GM12878 (cell line): ENCODE data around the gene PRR23C. TPM values are rescaled to one million over a fixed set of nuclear protein-coding genes. Genes with fewer than 3 reads are reported as not detected.

Source experiments
- ATAC-seq: fragments of 200-7000 bp; cut with Tn5 transposase; 3 replicates; pipeline ENCODE4 v1.9.1; 2020; ENCODE audit warnings: mild to moderate bottlenecking, moderate library complexity
- BruUV-seq: library from RNA; stranded (reverse); fragments of 400-500 nt; replicated peaks from 2 replicates; lab custom pipeline; 2021; lab: Mats Ljungman, UMichigan
- CTCF ChIA-PET: fragments of 300-600 bp; sonication (Branson Sonifier 250); formaldehyde crosslinking; extraction: SDS; loops from one replicate; lab custom pipeline; 2021; ENCODE audit warnings: inconsistent platforms; lab: Yijun Ruan, JAX
- POLR2A ChIA-PET: fragments of 350-600 bp; formaldehyde crosslinking; extraction: SDS; loops from one replicate; lab custom pipeline; 2021; ENCODE audit warnings: inconsistent platforms; lab: Charles Lee
- RAD21 ChIA-PET: fragments of 300-600 bp; sonication (Branson Sonifier 250); formaldehyde crosslinking; loops from one replicate; lab custom pipeline; 2023; ENCODE audit warnings: antibody characterized with exemption; ENCODE audit not compliant: unreplicated experiment; lab: Charles Lee
- SMC1A ChIA-PET: fragments of 300-600 bp; sonication (Branson Sonifier 250); formaldehyde crosslinking; loops from one replicate; lab custom pipeline; 2023; ENCODE audit not compliant: unreplicated experiment, uncharacterized antibody; lab: Charles Lee
- DNase-seq: peaks from one replicate; pipeline ENCODE4 v3.0.0-alpha.2; 2011; ENCODE audit warnings: low read depth, low spot score
- FAIRE-seq: peaks from 3 replicates; lab custom pipeline; 2011; peaks lifted over from hg19 to GRCh38; lab: Jason Lieb, UNC
- H2AFZ ChIP-seq: 2 replicates; pipeline ENCODE4 v1.6.0; 2011; ENCODE audit warnings: low read depth, low read length, control low read depth; ENCODE audit not compliant: control insufficient read depth
- H3K27ac ChIP-seq: 2 replicates; pipeline ENCODE4 v1.5.1; 2011; ENCODE audit warnings: control low read depth; ENCODE audit not compliant: control insufficient read depth, insufficient read depth
- H3K27me3 ChIP-seq, 2 experiments: replicated peaks in 1 of 2; 2 replicates each; pipeline versions ENCODE4 v1.6.0 to v1.6.1; 2011; ENCODE audit warnings: low read length in 1 of 2; ENCODE audit not compliant: control insufficient read depth in 2 of 2, insufficient read depth in 2 of 2
- H3K36me3 ChIP-seq, 2 experiments: 2 replicates each; pipeline ENCODE4 v1.5.1; 2011; ENCODE audit warnings: low read length in 1 of 2; ENCODE audit not compliant: control insufficient read depth in 2 of 2, insufficient read depth in 2 of 2
- H3K4me1 ChIP-seq: 2 replicates; pipeline ENCODE4 v1.6.1; 2011; ENCODE audit warnings: mild to moderate bottlenecking, low read length, moderate library complexity, mixed read lengths; ENCODE audit not compliant: control insufficient read depth, insufficient read depth
- H3K4me2 ChIP-seq: 2 replicates; pipeline ENCODE4 v1.6.0; 2011; ENCODE audit warnings: control low read depth; ENCODE audit not compliant: control insufficient read depth, insufficient read depth
- H3K4me3 ChIP-seq: fragments of 200-600 bp; sonication (generic); 2 replicates; pipeline ENCODE4 v1.5.1; 2016
- H3K79me2 ChIP-seq: 2 replicates; pipeline ENCODE4 v1.6.0; 2011; ENCODE audit warnings: low read length; ENCODE audit not compliant: control insufficient read depth, insufficient read depth
- H3K9ac ChIP-seq: 2 replicates; pipeline ENCODE4 v1.8.0; 2011; ENCODE audit warnings: low read length, control low read depth, mixed read lengths; ENCODE audit not compliant: control insufficient read depth, insufficient read depth
- H3K9me3 ChIP-seq: replicated peaks from 3 replicates; pipeline ENCODE4 v1.5.1; 2011; ENCODE audit warnings: mild to moderate bottlenecking, low read length; ENCODE audit not compliant: control insufficient read depth, insufficient read depth
- H4K20me1 ChIP-seq: 2 replicates; pipeline ENCODE4 v1.6.0; 2011; ENCODE audit not compliant: control insufficient read depth, insufficient read depth
- BCL11A ChIP-seq: IDR thresholded peaks from 2 replicates; pipeline ENCODE4 v1.6.1; 2011; ENCODE audit warnings: low read depth, low read length
- CBX5 ChIP-seq: sonication (generic); IDR thresholded peaks from 2 replicates; pipeline ENCODE4 v1.6.1; 2016; ENCODE audit warnings: low read depth, moderate library complexity, mild to moderate bottlenecking, inconsistent platforms
- CHD1 ChIP-seq: IDR thresholded peaks from 2 replicates; pipeline ENCODE4 v1.6.1; 2012; ENCODE audit warnings: low read depth, low read length, improper control_type of control experiment
- HDGF ChIP-seq: fragments of 450-650 bp; IDR thresholded peaks from 2 replicates; pipeline ENCODE4 v1.6.1; 2016; ENCODE audit warnings: antibody characterized with exemption
- IKZF1 ChIP-seq: fragments of 450-650 bp; conservative IDR thresholded peaks from 2 replicates; pipeline ENCODE4 v1.6.1; 2017; ENCODE audit warnings: antibody characterized with exemption, mild to moderate bottlenecking
- NR2F1 ChIP-seq: fragments of 450-650 bp; conservative IDR thresholded peaks from 2 replicates; pipeline ENCODE4 v1.6.1; 2017; ENCODE audit warnings: mild to moderate bottlenecking
- PAX5 ChIP-seq: IDR thresholded peaks from 2 replicates; pipeline ENCODE4 v1.6.1; 2011; ENCODE audit warnings: low read depth, low read length, borderline replicate concordance
- SMAD5 ChIP-seq: IDR thresholded peaks from 2 replicates; pipeline ENCODE4 v1.6.1; 2016; ENCODE audit warnings: antibody characterized with exemption, low read depth
- SREBF2 ChIP-seq: IDR thresholded peaks from 2 replicates; pipeline ENCODE4 v1.6.1; 2012; ENCODE audit warnings: mild to moderate bottlenecking, low read length
- STAT3 ChIP-seq: IDR thresholded peaks from 2 replicates; pipeline ENCODE4 v1.6.1; 2011; ENCODE audit warnings: low read depth, low read length, improper control_type of control experiment
- TCF3 ChIP-seq: IDR thresholded peaks from 2 replicates; pipeline ENCODE4 v1.6.1; 2012; ENCODE audit warnings: low read depth, mild to moderate bottlenecking, low read length, borderline replicate concordance; ENCODE audit not compliant: insufficient read depth
- ZNF207 ChIP-seq: fragments of 450-650 bp; IDR thresholded peaks from 2 replicates; pipeline ENCODE4 v1.6.1; 2014; ENCODE audit warnings: antibody characterized with exemption, mild to moderate bottlenecking, borderline replicate concordance
- ZZZ3 ChIP-seq: IDR thresholded peaks from 2 replicates; pipeline ENCODE4 v1.6.1; 2011; ENCODE audit warnings: low read depth; ENCODE audit not compliant: control insufficient read depth, insufficient read length
- WGBS: methylation state at CpG from one replicate; pipeline ENCODE4 v1.1.6; 2016; ENCODE audit warnings: low lambda C conversion rate; ENCODE audit not compliant: insufficient replicate concordance, insufficient coverage; ENCODE audit errors: missing lambda C conversion rate; 5-methylcytosine and 5-hydroxymethylcytosine counted together
- in situ Hi-C: fragments of 300-500 bp; cut with MboI; formaldehyde crosslinking; loops from 9 replicates; pipeline ENCODE4 v1.14.3; 2018; ENCODE audit warnings: mixed read lengths
- intact Hi-C: fragments of 100-400 bp; cut with micrococcal nuclease; formaldehyde crosslinking; loops from one replicate; pipeline ENCODE4 v1.14.2; 2022; ENCODE audit not compliant: unreplicated experiment
- polyA plus RNA-seq, 11 experiments: library from polyadenylated mRNA; depleted of rRNA in 4 of 11; unstranded in 6 of 11; stranded (reverse) in 5 of 11; fragments of >200 nt; fragmentation: Nextera tagmentation in 4 of 11; fragmentation: Illumina TruSeq in 1 of 11; extraction: Ambion mirVana in 4 of 11; extraction: Trizol in 1 of 11; gene quantifications; 1 replicate in 1 of 11; 2 replicates in 10 of 11; pipeline versions ENCODE4 v1.2.1 to v1.2.3, GENCODE V29; 2011 to 2016; ENCODE audit warnings: inconsistent platforms in 2 of 11, missing spikeins in 2 of 11, low read depth in 1 of 11
- total RNA-seq, 4 experiments: library from RNA; depleted of rRNA in 3 of 4; stranded (reverse); fragments of >200 nt in 3 of 4; fragmentation: Illumina TruSeq in 1 of 4; extraction: Trizol in 1 of 4; gene quantifications; 2 replicates each; pipeline versions ENCODE4 v1.2.1 to v1.2.3, GENCODE V29; 2013 to 2021
- TF ChIP-seq, protein P1 (sequence below): fragments of 450-650 bp; IDR thresholded peaks from 2 replicates; pipeline ENCODE4 v1.6.1; 2017; ENCODE audit warnings: antibody characterized with exemption, mild to moderate bottlenecking, moderate library complexity

PRR23C gene
- total and polyA plus RNA-seq, 10 of the 15 experiments (the other 5 are each of a cell fraction or from before 2014, with no cell fraction given): not detected

DNA sequence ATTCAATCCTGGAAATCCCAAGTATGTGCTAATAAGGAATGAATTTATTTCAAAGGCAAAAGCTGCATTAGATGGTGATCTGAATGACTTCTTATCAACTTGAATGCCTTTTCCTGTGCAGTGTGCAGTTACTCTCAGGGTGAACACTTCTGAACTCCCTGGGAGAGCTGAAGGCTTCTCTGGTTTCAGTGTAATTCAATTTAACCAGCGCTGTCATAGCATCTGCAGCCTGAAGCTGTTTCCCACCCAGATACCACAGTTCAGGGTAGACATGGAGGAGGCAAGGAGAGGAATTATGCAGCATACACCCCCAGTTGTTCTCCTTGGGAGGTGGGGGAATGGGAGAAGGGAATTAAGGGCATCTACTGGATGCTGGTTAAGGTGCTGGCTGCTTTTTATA, 49.1 kb upstream of the PRR23C start:
- H4K20me1 ChIP-seq: no peaks in the 10 kb centered on the region
- no peaks in the 10 kb centered on the region for H3K4me1 ChIP-seq
- CTCF ChIA-PET: interaction anchor here (1.3 to 3.0 kb wide), 2 partner anchors 8 to 18 kb away, joined by 3 to 14 read pairs; no protein-coding TSS in a partner anchor
- no peak overlapping the region for H3K9ac ChIP-seq
- H3K36me3 ChIP-seq: no peaks in the 10 kb centered on the region
- TF ChIP-seq CHD1: no peak
- FAIRE-seq (no peak), ATAC-seq (no peak), DNase-seq (no peak)
- no peak overlapping the region for H2AFZ ChIP-seq
- H3K9me3 ChIP-seq: no peaks in the 10 kb centered on the region
- H3K4me2 ChIP-seq: no peak overlapping the region
- no peaks in the 10 kb centered on the region for H3K79me2 ChIP-seq
- WGBS: 53% methylated on average over 1 of the region's 1 CpG
- in situ Hi-C loops (no loop called here), intact Hi-C loops (loop anchor here (10.0 kb wide), 1 partner anchor 149 kb away; the partner anchor contains the start of genes FOXL2 and FOXL2NB)
- POLR2A ChIA-PET: no interaction called here
- no peak overlapping the region for H3K27ac ChIP-seq
- RAD21 ChIA-PET: no interaction called here
- H3K27me3 ChIP-seq: no peaks in the 10 kb centered on the region
- no peak overlapping the region for H3K4me3 ChIP-seq
- SMC1A ChIA-PET: interaction anchor here (0.5 kb wide), 1 partner anchor 11 kb away, joined by 3 read pairs; no protein-coding TSS in a partner anchor
- no TSS peak for BruUV-seq

DNA sequence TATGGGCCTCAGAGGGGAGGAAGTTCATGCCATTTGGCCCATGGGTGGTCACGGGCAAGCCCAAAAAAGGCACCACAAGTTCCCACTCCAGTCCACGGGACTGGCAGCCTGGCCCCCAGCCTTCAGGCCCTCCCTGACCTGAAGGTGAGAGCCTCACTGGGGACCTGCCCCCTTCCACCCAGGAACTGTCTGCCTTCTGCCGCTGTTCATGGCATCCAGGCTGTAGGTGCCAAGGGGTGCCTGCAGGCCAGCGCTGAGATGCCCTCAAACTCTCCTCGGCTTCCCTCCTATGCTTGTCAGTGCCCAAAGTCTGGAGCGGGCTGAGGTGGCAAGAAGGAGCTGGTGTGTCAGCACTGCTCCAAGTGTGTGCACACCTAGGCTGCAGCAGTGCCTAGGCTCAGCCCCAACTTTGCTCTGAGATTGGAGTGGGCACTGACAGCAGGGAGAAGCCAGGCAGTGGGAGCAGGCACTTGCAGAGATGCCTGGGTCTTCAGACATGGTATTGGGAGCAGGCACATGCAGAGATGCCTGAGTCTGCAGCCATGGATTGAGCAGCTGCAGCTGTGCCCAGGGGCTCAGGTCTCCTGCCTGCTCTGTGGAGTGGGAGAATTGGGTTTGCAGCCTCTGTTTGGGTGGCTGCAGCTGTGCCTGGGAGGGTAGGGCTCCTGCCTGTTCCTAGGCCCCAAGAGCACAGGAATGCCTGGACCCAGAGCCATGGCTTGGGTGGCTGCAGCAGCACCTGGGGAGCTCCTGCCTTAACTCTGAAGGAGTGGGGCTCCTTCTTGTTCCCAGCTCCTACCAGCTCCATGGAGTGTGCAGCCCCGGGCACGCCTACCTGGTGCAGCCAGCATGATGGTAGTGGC, 44.0 kb upstream of the PRR23C start:
- POLR2A ChIA-PET: interaction anchor here (0.6 kb wide), 1 partner anchor 67 kb away, joined by 3 read pairs; no protein-coding TSS in a partner anchor
- TF ChIP-seq HDGF (no peak), SMAD5 (no peak), PAX5 (no peak), TCF3 (no peak), ZZZ3 (no peak), NR2F1 (no peak), IKZF1 (no peak), SREBF2 (no peak), CBX5 (no peak), STAT3 (no peak), BCL11A (no peak), ZNF207 (no peak)
- TF ChIP-seq, protein P1, sequence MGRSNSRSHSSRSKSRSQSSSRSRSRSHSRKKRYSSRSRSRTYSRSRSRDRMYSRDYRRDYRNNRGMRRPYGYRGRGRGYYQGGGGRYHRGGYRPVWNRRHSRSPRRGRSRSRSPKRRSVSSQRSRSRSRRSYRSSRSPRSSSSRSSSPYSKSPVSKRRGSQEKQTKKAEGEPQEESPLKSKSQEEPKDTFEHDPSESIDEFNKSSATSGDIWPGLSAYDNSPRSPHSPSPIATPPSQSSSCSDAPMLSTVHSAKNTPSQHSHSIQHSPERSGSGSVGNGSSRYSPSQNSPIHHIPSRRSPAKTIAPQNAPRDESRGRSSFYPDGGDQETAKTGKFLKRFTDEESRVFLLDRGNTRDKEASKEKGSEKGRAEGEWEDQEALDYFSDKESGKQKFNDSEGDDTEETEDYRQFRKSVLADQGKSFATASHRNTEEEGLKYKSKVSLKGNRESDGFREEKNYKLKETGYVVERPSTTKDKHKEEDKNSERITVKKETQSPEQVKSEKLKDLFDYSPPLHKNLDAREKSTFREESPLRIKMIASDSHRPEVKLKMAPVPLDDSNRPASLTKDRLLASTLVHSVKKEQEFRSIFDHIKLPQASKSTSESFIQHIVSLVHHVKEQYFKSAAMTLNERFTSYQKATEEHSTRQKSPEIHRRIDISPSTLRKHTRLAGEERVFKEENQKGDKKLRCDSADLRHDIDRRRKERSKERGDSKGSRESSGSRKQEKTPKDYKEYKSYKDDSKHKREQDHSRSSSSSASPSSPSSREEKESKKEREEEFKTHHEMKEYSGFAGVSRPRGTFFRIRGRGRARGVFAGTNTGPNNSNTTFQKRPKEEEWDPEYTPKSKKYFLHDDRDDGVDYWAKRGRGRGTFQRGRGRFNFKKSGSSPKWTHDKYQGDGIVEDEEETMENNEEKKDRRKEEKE: no peak

More for the DNA sequence above, 44.0 kb upstream of the PRR23C start:
- H3K27me3 ChIP-seq: no peaks in the 10 kb centered on the region
- no peak for FAIRE-seq
- no peak overlapping the region for H3K4me2 ChIP-seq
- ChIA-PET SMC1A (no interaction called here), CTCF (no interaction called here), RAD21 (no interaction called here)
- H3K9ac ChIP-seq: no peak overlapping the region
- intact Hi-C loops: no loop called here
- no peaks in the 10 kb centered on the region for H3K4me1 ChIP-seq
- no peaks in the 10 kb centered on the region; the same call in 2 of the 3 replicates for H3K9me3 ChIP-seq
- no peak for ATAC-seq
- H3K27ac ChIP-seq: no peak overlapping the region
- H3K36me3 ChIP-seq: no peaks in the 10 kb centered on the region
- BruUV-seq: no TSS peak
- H4K20me1 ChIP-seq: no peaks in the 10 kb centered on the region
- 46% methylated on average over 8 of the region's 8 CpGs for WGBS
- H3K79me2 ChIP-seq: no peaks in the 10 kb centered on the region
- no peak overlapping the region for H3K4me3 ChIP-seq
- in situ Hi-C loops: no loop called here
- H2AFZ ChIP-seq: no peak overlapping the region
- no peak for DNase-seq
